Measurements from ENCODE around the gene SCN10A.

DNA sequence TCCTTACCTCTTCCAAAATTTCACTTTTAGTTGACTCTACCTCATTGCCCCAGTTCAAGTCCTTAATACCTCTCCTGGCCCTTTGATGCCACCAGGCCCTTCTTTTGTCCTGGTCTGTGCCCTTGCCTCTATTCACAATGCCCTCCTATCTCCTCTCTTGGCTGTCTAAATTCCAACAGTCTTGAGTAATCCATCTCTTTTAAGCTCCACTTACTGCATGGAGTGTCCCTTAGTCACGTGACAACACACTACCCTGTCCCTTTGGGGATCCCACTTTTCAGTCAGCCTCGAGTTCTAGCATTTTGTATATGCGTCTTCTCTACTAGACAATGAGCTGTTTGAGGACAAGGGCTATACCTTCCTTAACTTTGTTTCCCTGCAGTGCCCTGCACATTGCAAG is 113.8 kb downstream of the SCN10A start:
- TF ChIP-seq CTCF (IDR thresholded peaks at IDR 0.05) = no peak
- no peak for TF ChIP-seq POLR2A (IDR thresholded peaks at IDR 0.05)
- TF ChIP-seq EP300 (IDR thresholded peaks at IDR 0.05) = no peak

All from tibial nerve (tissue), 4 donors.